HepG2 (cell line): Measurements from ENCODE around the gene PLPP7. TPM values are rescaled to one million over a fixed set of nuclear protein-coding genes. Genes with fewer than 3 reads are reported as not detected.

Experiments
- ATAC-seq: fragments of 200-7000 bp; cut with Tn5 transposase; 3 replicates; pipeline ENCODE4 v1.9.1; 2020; ENCODE audit warnings: mild to moderate bottlenecking, moderate library complexity
- BruUV-seq: library from RNA; stranded (reverse); fragments of 400-500 nt; replicated peaks from 2 replicates; lab custom pipeline; 2021; lab: Mats Ljungman, UMichigan
- CTCF ChIA-PET: fragments of 300-600 bp; formaldehyde crosslinking; extraction: SDS; loops from one replicate; lab custom pipeline; 2021; ENCODE audit warnings: low total read pairs, inconsistent platforms, low intra/inter-chr PET ratio; lab: Yijun Ruan, JAX
- POLR2A ChIA-PET: fragments of 350-600 bp; sonication (Branson Sonifier 250); formaldehyde crosslinking; loops from one replicate; lab custom pipeline; 2020; ENCODE audit warnings: antibody characterized with exemption, inconsistent platforms; lab: Yijun Ruan, JAX
- DNase-seq: peaks from one replicate; pipeline ENCODE4 v3.0.0-alpha.2; 2015; ENCODE audit warnings: low spot score
- FAIRE-seq: peaks from 3 replicates; lab custom pipeline; 2011; peaks lifted over from hg19 to GRCh38; lab: Jason Lieb, UNC
- H2AFZ ChIP-seq: one replicate; pipeline ENCODE4 v1.6.1; 2011; ENCODE audit warnings: low read length, inconsistent platforms
- H3K27ac ChIP-seq: fragments of 300-600 bp; 3 replicates; pipeline ENCODE4 v1.8.0; 2011; ENCODE audit warnings: mixed run types, mild to moderate bottlenecking, mixed read lengths, low read length, inconsistent platforms; ENCODE audit not compliant: insufficient read depth; ENCODE audit errors: extremely low read length
- H3K27me3 ChIP-seq, 2 experiments: fragments of 200-600 bp in 1 of 2; 2 replicates in 1 of 2; 3 replicates in 1 of 2; pipeline versions ENCODE4 v1.6.0 to v1.8.0; 2011; ENCODE audit warnings: low read length in 2 of 2, mild to moderate bottlenecking in 2 of 2, moderate library complexity in 2 of 2, inconsistent platforms in 1 of 2; ENCODE audit not compliant: insufficient read depth in 2 of 2, control insufficient read depth in 1 of 2
- H3K36me3 ChIP-seq, 2 experiments: fragments of 200-600 bp in 1 of 2; replicated peaks in 1 of 2; 2 replicates in 1 of 2; 3 replicates in 1 of 2; pipeline versions ENCODE4 v1.5.1 to v1.8.0; 2011; ENCODE audit warnings: low read length in 2 of 2, inconsistent platforms in 1 of 2; ENCODE audit not compliant: insufficient read depth in 2 of 2, control insufficient read depth in 1 of 2
- H3K4me1 ChIP-seq: 2 replicates; pipeline ENCODE4 v1.5.1; 2012; ENCODE audit warnings: low read length, inconsistent platforms; ENCODE audit not compliant: insufficient read depth
- H3K4me2 ChIP-seq: 2 replicates; pipeline ENCODE4 v1.6.0; 2011; ENCODE audit warnings: low read depth, low read length, inconsistent platforms
- H3K4me3 ChIP-seq, 3 experiments: fragments of 200-600 bp in 1 of 3; sonication (generic), shearing (Covaris generic) in 1 of 3; replicated peaks in 1 of 3; 2 replicates each; pipeline ENCODE4 v1.5.1; 2011 to 2016; ENCODE audit warnings: low read length in 3 of 3, inconsistent platforms in 2 of 3, low read depth in 2 of 3, mild to moderate bottlenecking in 2 of 3, control low read depth in 1 of 3, mixed read lengths in 1 of 3; ENCODE audit not compliant: insufficient read depth in 1 of 3
- H3K79me2 ChIP-seq: one replicate; pipeline ENCODE4 v1.6.1; 2011; ENCODE audit warnings: low read length, inconsistent platforms; ENCODE audit not compliant: insufficient read depth
- H3K9ac ChIP-seq: 2 replicates; pipeline ENCODE4 v1.6.0; 2011; ENCODE audit warnings: mild to moderate bottlenecking, low read depth, low read length, inconsistent platforms; ENCODE audit not compliant: insufficient read depth
- H3K9me3 ChIP-seq: 2 replicates; pipeline ENCODE4 v1.5.1; 2012; ENCODE audit warnings: mild to moderate bottlenecking, low read length
- H4K20me1 ChIP-seq: 2 replicates; pipeline ENCODE4 v1.6.0; 2011; ENCODE audit warnings: inconsistent platforms, mild to moderate bottlenecking, low read length, moderate library complexity; ENCODE audit not compliant: insufficient read depth
- ATAD3A ChIP-seq: sonication (generic); formaldehyde crosslinking; IDR thresholded peaks from 2 replicates; pipeline ENCODE4 v1.4.0; 2020; ENCODE audit warnings: missing genetic modification reagents
- HOXA7 ChIP-seq: sonication (generic); formaldehyde crosslinking; IDR thresholded peaks from 2 replicates; pipeline ENCODE4 v1.8.1; 2022; ENCODE audit warnings: mild to moderate bottlenecking, missing genetic modification reagents, moderate library complexity
- MAFF ChIP-seq: IDR thresholded peaks from 2 replicates; pipeline ENCODE4 v1.6.1; 2011; ENCODE audit warnings: low read depth, low read length, improper control_type of control experiment
- MATR3 ChIP-seq: sonication (generic); formaldehyde crosslinking; IDR thresholded peaks from 2 replicates; pipeline ENCODE4 v1.4.0; 2020; ENCODE audit warnings: missing genetic modification reagents
- RXRA ChIP-seq: sonication (generic); formaldehyde crosslinking; IDR thresholded peaks from 2 replicates; pipeline ENCODE4 v1.5.1; 2020; ENCODE audit warnings: missing genetic modification reagents
- RXRB ChIP-seq: IDR thresholded peaks from 2 replicates; pipeline ENCODE4 v1.6.1; 2016; ENCODE audit warnings: borderline replicate concordance, missing genetic modification reagents, missing compliant biosample characterization
- THRA ChIP-seq: sonication (generic); formaldehyde crosslinking; IDR thresholded peaks from 2 replicates; pipeline ENCODE4 v1.4.0; 2020; ENCODE audit warnings: missing genetic modification reagents, borderline replicate concordance
- U2AF2 ChIP-seq: fragments of 200-400 bp; formaldehyde crosslinking; IDR thresholded peaks from 2 replicates; pipeline ENCODE4 v1.6.1; 2017; ENCODE audit warnings: low read depth, mild to moderate bottlenecking, low read length
- ZNF629 ChIP-seq: sonication (generic); formaldehyde crosslinking; conservative IDR thresholded peaks from 2 replicates; pipeline ENCODE4 v1.5.0; 2020; ENCODE audit warnings: missing genetic modification reagents
- ZNF768 ChIP-seq: sonication (generic); formaldehyde crosslinking; IDR thresholded peaks from 2 replicates; pipeline ENCODE4 v1.4.0; 2020; ENCODE audit warnings: missing genetic modification reagents
- ZNF850 ChIP-seq: sonication (generic); formaldehyde crosslinking; conservative IDR thresholded peaks from 2 replicates; pipeline ENCODE4 v1.9.0; 2021; ENCODE audit warnings: mild to moderate bottlenecking, missing genetic modification reagents
- WGBS: methylation state at CpG from one replicate; pipeline ENCODE4 v1.1.6; 2017; ENCODE audit warnings: low lambda C conversion rate; 5-methylcytosine and 5-hydroxymethylcytosine counted together
- in situ Hi-C: cut with HindIII; loops from 2 replicates; pipeline ENCODE4 v1.10.0; 2017; ENCODE audit warnings: low pct_unique_long_range_greater_than_20kb; ENCODE audit not compliant: extremely low pct_ligation_motif_present
- intact Hi-C: fragments of 100-400 bp; cut with micrococcal nuclease; formaldehyde crosslinking; loops from one replicate; pipeline ENCODE4 v1.10.0; 2022; ENCODE audit not compliant: unreplicated experiment
- polyA plus RNA-seq, 8 experiments: library from polyadenylated mRNA; depleted of rRNA in 3 of 8; stranded (reverse) in 7 of 8; unstranded in 1 of 8; fragments of >200 nt; fragmentation: Illumina TruSeq in 4 of 8; extraction: Trizol in 4 of 8; gene quantifications; 2 replicates each; pipeline versions ENCODE4 v1.2.1 to v1.2.3, GENCODE V29; 2011 to 2016; ENCODE audit warnings: low read depth in 4 of 8, missing spikeins in 1 of 8, mixed read lengths in 1 of 8; ENCODE audit not compliant: insufficient read depth in 1 of 8
- total RNA-seq, 5 experiments: library from RNA; depleted of rRNA; stranded (reverse); fragments of >200 nt; fragmentation: Illumina TruSeq; extraction: Trizol; gene quantifications; 2 replicates each; pipeline ENCODE4 v1.2.3, GENCODE V29; 2016; ENCODE audit warnings: low read depth in 1 of 5

The PLPP7 gene
- total and polyA plus RNA-seq, 2 of the 13 experiments (the other 11 are each of a cell fraction or from before 2014, with no cell fraction given) = 0.33 to 1.2 TPM

- Histone ChIP-seq H3K4me2 (no peak overlapping the region), H3K4me3 (no peak overlapping the region), H3K27ac (no peak overlapping the region), H3K36me3 (no peaks in the 10 kb centered on the region), H3K9me3 (no peaks in the 10 kb centered on the region), H3K4me1 (peaks cover 10% of the 10 kb centered on the region), H3K9ac (no peak overlapping the region), H2AFZ (no peak overlapping the region), H4K20me1 (peaks cover 2% of the 10 kb centered on the region; the same call in 1 of the 2 replicates), H3K27me3 (peaks cover 7 to 50% of the 10 kb centered on the region in 2 experiments; a peak in 4 of 5 replicates), H3K79me2 (no peaks in the 10 kb centered on the region)
- intact Hi-C loops (no loop called here), in situ Hi-C loops (no loop called here)
- WGBS = 68% methylated on average over 9 of the region's 9 CpGs
- no peak for FAIRE-seq
- ChIA-PET POLR2A (no interaction called here), CTCF (no interaction called here)
- no TSS peak for BruUV-seq
- no peak for DNase-seq
- no peak for TF ChIP-seq RXRB (CRISPR knock-in tag)
- ATAC-seq = no peak
Observed at GRCh38 chr9:131312246-131312645, 22.7 kb downstream of the PLPP7 start.

- TF ChIP-seq RXRA (CRISPR knock-in tag) (0 out of 2 replicates have a peak, but pooled peaks have one; percentile 19), ZNF768 (CRISPR knock-in tag) (peak; percentile 78), ZNF629 (CRISPR knock-in tag) (0 out of 2 replicates have a peak, but pooled peaks have one; percentile 31), ATAD3A (CRISPR knock-in tag) (no peak), MAFF (no peak), MATR3 (CRISPR knock-in tag) (no peak), HOXA7 (no peak), ZNF850 (CRISPR knock-in tag) (no peak), U2AF2 (no peak), THRA (CRISPR knock-in tag) (no peak)
- no peak overlapping the region for H2AFZ ChIP-seq
Observed at GRCh38 chr9:131312822-131313770, 23.6 kb downstream of the PLPP7 start.

More at GRCh38 chr9:131312822-131313770, 23.6 kb downstream of the PLPP7 start:
- H3K36me3 ChIP-seq = no peaks in the 10 kb centered on the region
- intact Hi-C loops (no loop called here), in situ Hi-C loops (no loop called here)
- no TSS peak for BruUV-seq
- peaks cover 2% of the 10 kb centered on the region; the same call in 1 of the 2 replicates for H4K20me1 ChIP-seq
- H3K27me3 ChIP-seq = peaks cover 7 to 43% of the 10 kb centered on the region in 2 experiments; a peak in 4 of 5 replicates
- no peak overlapping the region for H3K4me3 ChIP-seq
- no peak overlapping the region for H3K27ac ChIP-seq
- no peaks in the 10 kb centered on the region for H3K79me2 ChIP-seq
- ChIA-PET POLR2A (no interaction called here), CTCF (no interaction called here)
- WGBS = 40% methylated on average over 26 of the region's 28 CpGs
- H3K9ac ChIP-seq = no peak overlapping the region
- H3K4me2 ChIP-seq = no peak overlapping the region
- FAIRE-seq = no peak
- DNase-seq = no peak
- H3K4me1 ChIP-seq = peaks cover 16% of the 10 kb centered on the region
- ATAC-seq = no peak
- no peaks in the 10 kb centered on the region for H3K9me3 ChIP-seq
